Ovary (tissue), 3 donors: ENCODE measurements around the gene HTT-AS.

Experiments
- CTCF ChIP-seq, 3 donors: fragments of 450-650 bp in 2 of 3; fragments of 200-600 bp in 1 of 3; IDR thresholded peaks; one replicate each; pipeline versions ENCODE4 v1.5.1 to v1.8.0; 2016 to 2022; ENCODE audit warnings: antibody characterized with exemption in 3 of 3, mild to moderate bottlenecking in 1 of 3
- POLR2A ChIP-seq: fragments of 450-650 bp; IDR thresholded peaks from one replicate; pipeline ENCODE4 v1.6.1; 2017; ENCODE audit warnings: antibody characterized with exemption, mild to moderate bottlenecking, moderate library complexity
- donor health status: DM: no; HTN: no; CAD: no.

- TF ChIP-seq CTCF (IDR thresholded peaks at IDR 0.05): no peak
- TF ChIP-seq POLR2A: no peak
Measured at GRCh38 chr4:3029464-3029863, 44.9 kb downstream of the HTT-AS start.
